Stimulated activated CD4-positive, alpha-beta T cell treated with anti-CD3 and anti-CD28 coated beads, Interleukin-4, amount 100 ng/mL, for 48 hours (primary cell): Measurements from ENCODE around the gene ZMYND8.
"Not testable (repeated sequence)": the region's sequence is repeated elsewhere in the genome, so short reads cannot be mapped to it uniquely, and the experiment has no call there.

Experiments
- DNase-seq, 2 donors: peaks; one replicate each; pipeline ENCODE4 v3.0.0-alpha.2; 2020; ENCODE audit warnings: low read depth in 2 of 2

Gene ZMYND8

DNA sequence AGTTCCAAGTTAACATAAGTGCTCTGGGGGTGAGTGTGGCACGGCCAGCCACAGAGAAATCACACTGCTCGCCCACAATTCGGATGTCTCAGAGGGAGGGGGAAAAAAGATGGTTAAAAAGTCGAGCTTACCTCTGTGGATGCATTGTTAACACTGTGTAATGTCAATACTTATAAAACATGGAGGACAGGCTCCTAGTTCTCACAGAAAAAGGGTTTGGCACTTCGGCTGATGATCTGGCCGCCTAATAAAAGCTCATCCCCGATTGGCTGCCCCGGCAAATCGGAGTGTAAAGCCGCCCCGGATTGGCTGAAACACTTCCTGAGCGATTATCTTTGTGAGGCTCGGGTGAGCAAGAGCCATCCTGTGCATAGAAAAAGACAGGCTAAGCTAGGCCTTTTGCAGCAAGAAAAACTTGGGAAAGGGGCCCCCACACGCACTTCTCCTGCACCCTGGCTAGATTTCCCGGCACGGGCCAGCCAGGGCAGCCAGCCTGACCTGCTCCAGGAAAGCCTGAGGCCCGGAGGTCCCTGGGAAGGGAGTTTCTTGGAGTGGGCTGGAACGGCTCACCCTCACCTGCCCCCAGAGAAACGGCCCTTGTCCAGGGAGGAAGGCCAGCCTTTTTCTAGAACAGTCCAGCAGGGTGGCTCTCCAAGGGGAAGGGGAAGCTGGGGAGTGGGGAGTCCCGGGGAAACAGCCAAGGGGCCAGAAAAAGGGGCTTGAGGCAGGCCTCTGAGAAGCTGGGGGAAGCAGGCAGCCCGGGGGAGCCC is at the start of gene ZMYND8:
ZMYND8 (minus strand) TSS at position 174 of the 770 bp plus-strand sequence; CDS start at position 145, 29 bp downstream.
- peak; percentile 80 to 92 for DNase-seq

DNA sequence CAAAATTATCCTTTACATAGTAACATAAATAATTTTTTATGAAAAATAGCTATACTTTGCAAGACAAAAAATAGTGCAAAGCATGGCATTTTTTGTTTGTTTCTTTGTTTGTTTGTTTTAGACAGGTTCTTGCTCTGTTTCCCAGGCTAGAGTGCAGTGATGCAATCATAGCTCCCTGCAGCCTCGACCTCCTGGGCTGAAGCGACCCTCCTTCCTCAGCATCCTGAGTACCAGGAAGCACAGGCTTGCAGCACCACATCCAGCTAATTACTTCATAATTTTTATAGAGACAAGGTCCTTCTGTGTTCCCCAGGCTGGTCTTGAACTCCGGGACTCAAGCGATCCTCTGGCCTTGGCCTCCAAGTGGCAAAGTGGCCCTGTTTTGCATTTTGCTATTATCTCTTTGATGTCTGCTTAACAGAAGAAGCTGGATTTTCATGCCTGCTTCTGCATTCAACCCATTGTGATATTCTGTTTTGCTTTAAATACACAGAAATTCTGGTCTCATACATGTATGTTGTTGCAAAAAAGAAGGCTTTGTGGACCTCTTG is 49.4 kb upstream of the ZMYND8 start:
- no peak for DNase-seq

DNA sequence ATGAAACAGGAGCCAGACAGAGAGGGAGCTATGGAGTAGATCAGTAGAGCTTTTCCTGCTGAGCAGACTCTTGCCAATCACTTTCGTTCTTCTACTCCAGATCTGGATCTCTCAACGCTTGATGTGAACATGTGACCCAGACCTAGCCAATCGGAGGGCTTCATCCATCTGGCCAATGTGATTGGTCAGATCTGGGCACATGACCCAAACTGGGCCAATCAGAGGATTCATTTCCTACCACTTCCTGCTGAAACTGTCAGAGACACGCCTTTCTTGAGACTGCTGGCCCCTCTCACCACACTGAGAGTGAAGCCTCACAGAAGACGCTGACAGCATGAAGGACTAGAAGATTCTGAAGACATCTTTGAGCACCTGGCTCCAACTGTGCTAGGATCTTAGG is 44.2 kb upstream of the ZMYND8 start:
- no peak for DNase-seq

- no peak for DNase-seq
Observed at GRCh38 chr20:47397652-47398301, 41.3 kb upstream of the ZMYND8 start.

- no peak for DNase-seq
Observed at GRCh38 chr20:47396762-47397476, 40.4 kb upstream of the ZMYND8 start.

- not testable (repeated sequence) for DNase-seq
Observed at GRCh38 chr20:47393796-47394514, 37.5 kb upstream of the ZMYND8 start.

GRCh38 chr20:47392721-47393073 is 36.2 kb upstream of the ZMYND8 start:
- no peak for DNase-seq

GRCh38 chr20:47392015-47392720 is 35.7 kb upstream of the ZMYND8 start:
- no peak for DNase-seq

GRCh38 chr20:47391276-47392010 is 34.9 kb upstream of the ZMYND8 start:
- DNase-seq, result no peak

DNA sequence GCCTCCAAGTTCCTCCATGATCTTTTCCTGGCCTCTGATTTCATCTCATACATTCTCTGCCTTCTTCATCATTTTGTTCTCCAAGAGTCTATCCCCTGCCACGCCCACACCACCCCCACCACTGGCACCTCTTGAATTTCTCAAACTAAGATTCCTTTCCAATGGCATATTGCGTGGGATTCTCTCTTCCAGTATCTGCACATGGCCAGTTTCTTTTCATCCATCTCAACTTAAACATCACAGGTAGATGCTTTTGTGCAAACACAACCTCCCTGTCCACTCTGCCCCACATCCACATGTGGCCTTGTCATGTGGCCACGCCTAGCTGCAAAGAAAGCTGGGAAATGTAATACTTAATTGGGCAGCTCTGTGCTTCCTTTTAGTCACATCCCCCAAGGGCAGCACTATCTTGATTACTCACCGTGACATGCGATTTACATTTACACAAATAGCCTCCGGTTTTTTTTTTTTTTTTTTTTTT is 33.4 kb upstream of the ZMYND8 start:
- no peak for DNase-seq

- DNase-seq, result not testable (repeated sequence)
Observed at GRCh38 chr20:47385968-47386367, 29.5 kb upstream of the ZMYND8 start.

DNA sequence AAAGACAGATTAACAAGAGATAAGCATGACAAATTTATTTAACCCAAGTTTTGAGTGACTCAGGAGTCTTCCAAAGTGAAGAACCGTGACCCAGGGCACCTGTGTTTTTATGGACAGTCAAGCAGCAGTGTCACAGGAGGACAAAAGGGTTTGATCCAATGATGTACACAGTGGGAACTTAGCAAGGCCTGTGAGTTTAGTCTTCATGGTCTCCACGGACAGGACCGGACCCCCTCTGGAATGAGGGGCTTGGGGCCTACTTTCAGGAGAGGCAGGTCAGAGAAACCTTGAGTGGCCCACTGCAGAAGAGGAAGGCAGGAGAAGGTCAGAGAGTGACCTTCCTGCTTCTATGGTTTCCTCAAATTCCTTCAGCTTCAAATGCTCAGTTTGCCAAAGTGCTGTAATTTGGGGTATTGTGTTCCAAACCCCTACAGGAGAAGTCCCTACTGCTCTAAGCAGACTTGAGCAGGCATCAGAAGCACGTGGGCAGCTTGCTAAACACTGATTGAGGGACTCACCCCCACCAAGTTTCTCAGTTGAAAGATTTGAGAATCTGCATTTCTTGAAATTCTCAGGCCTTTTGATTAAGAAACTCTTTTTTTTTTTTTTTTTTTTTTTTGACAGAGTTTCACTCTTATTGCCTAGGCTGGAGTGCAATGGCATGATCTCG is 26.4 kb upstream of the ZMYND8 start:
- DNase-seq, result no peak

DNA sequence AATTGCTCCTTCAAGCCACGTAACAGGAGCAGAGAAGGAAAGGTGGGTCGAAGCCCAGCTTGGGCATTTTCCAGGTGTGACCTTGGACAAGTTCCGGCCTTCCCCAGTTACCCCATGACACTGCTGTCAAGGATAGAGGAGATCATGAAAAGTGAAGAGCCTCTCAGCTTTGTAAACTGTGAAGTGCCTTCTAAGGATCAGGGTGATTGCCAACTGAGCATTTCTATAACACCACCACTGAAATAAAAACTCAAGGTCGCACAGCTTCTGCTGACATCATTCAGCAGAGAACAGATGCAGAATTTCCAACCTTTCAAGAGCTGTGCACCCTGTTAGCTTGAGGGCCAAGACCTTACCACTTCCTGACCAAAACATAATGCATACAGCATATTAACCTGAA is 24.0 kb upstream of the ZMYND8 start:
- DNase-seq, result no peak

DNA sequence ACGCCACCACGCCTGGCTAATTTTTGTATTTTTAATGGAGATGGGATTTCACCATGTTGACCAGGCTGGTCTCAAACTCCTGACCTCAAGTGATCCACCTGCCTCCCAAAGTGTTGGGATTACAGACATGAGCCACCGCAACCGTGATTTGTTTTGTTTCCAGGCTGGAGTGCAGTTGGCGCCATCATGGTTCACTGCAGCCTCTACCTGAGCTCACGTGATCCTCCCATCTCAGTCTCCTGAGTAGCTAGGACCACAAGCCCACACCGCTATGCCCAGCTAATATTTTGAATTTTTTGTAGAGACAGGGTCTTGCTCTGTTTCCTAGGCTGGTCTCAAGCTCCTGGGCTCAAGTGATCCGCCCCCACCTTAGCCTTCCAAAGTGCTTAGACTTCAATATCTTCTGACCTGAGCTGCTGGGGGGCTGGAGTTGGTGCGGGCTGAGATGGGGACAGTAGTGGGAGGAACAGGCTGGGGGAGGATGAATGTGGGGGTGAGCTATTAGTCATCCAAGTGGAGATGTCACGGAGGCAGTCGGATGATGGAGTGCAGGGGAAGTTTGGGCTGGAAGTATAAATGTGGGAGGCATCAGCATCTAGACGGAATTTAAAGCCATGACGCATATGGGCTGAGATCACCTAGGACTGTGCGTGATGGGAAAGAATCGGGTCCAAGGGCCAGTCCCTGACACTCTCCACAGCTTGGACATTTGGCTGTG is 23.1 kb upstream of the ZMYND8 start:
- no peak for DNase-seq

- DNase-seq, result no peak
Observed at GRCh38 chr20:47377122-47377722, 20.7 kb upstream of the ZMYND8 start.

GRCh38 chr20:47376096-47376643 is 19.7 kb upstream of the ZMYND8 start:
- DNase-seq, result not testable (repeated sequence)

DNA sequence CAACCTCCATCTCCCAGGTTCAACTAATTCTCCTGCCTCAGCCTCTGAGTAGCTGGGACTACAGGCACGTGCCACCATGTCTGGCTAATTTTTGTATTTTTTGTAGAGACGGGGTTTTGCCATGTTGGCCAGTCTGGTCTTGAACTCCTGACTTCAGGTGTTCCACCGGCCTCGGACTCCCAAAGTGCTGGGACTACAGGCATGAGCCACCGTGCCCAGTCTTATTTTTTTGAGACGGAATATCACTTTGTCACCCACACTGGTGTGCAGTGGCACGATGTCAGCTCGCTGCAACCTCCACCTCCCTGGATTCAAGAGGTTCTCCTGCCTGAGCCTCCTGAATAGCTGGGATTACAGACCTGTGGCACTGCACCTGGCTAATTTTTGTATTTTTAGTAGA is 17.6 kb upstream of the ZMYND8 start:
- not testable (repeated sequence) for DNase-seq

- no peak for DNase-seq
Observed at GRCh38 chr20:47373206-47373733, 16.8 kb upstream of the ZMYND8 start.
